Activated CD4-positive, alpha-beta memory T cell treated with anti-CD3 and anti-CD28 coated beads for 36 hours (primary cell): ENCODE data around the gene EFEMP1. TPM values are rescaled to one million over a fixed set of nuclear protein-coding genes. Genes with fewer than 3 reads are reported as not detected.

Source experiments
- CTCF ChIA-PET: fragments of 350-600 bp; sonication (Branson Sonifier 250); formaldehyde crosslinking; loops from one replicate; lab custom pipeline; 2021; ENCODE audit warnings: antibody characterized with exemption, inconsistent platforms; lab: Charles Lee
- POLR2A ChIA-PET: fragments of 350-600 bp; sonication (Branson Sonifier 250); formaldehyde crosslinking; loops from one replicate; lab custom pipeline; 2021; ENCODE audit warnings: antibody characterized with exemption; lab: Charles Lee
- DNase-seq: peaks from one replicate; pipeline ENCODE4 v3.0.0-alpha.2; 2020
- H3K27ac Mint-ChIP-seq: one replicate; pipeline ENCODE4 v1.8.0; 2021; ENCODE audit warnings: mixed read lengths
- H3K27me3 Mint-ChIP-seq: one replicate; pipeline ENCODE4 v1.8.0; 2021; ENCODE audit warnings: mixed read lengths
- H3K36me3 Mint-ChIP-seq: one replicate; pipeline ENCODE4 v1.8.0; 2021; ENCODE audit warnings: mixed read lengths
- H3K4me1 Mint-ChIP-seq: one replicate; pipeline ENCODE4 v1.8.0; 2021; ENCODE audit warnings: low read depth, mixed read lengths
- H3K4me3 Mint-ChIP-seq: one replicate; pipeline ENCODE4 v1.8.0; 2021; ENCODE audit warnings: mild to moderate bottlenecking, mixed read lengths
- H3K9me3 Mint-ChIP-seq: one replicate; pipeline ENCODE4 v1.8.0; 2021; ENCODE audit warnings: mixed read lengths
- intact Hi-C: fragments of 100-400 bp; cut with micrococcal nuclease; formaldehyde crosslinking; loops from one replicate; pipeline ENCODE4 v1.15.1; 2023
- total RNA-seq, 2 experiments: library from RNA; stranded (reverse); gene quantifications; one replicate each; pipeline ENCODE4 v1.2.3, GENCODE V29; 2021

EFEMP1 gene
- total RNA-seq, 2 experiments from 2014 or later: not detected

DNA sequence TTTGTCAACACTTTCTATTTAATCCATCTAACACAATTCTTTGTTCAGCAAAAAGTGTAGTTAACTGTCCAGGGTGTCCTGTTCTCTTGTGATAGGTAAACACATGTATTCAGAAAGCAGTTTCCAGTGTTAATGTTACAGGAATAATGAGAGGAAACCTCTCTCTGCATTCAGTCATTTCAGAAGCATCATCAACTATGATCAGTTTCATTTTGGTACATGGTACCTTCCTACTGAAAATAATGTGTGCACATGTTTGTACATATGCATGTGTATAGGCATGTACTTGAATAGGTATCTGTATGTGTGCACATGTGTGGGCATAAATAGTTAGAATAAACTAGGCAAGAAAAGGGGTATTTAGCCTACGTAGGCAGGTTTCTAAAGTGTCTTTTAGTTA, 16.6 kb downstream of the EFEMP1 start:
- Mint-ChIP-seq H3K27me3 (peaks cover 5% of the 10 kb centered on the region), H3K36me3 (no peaks in the 10 kb centered on the region), H3K9me3 (peaks cover 7% of the 10 kb centered on the region), H3K4me3 (no peak overlapping the region), H3K27ac (no peak overlapping the region), H3K4me1 (no peaks in the 10 kb centered on the region)
- ChIA-PET POLR2A (interaction anchor here (0.7 kb wide), 1 partner anchor 137 kb away, joined by 3 read pairs; no protein-coding TSS in a partner anchor), CTCF (interaction anchor here (0.6 kb wide), 1 partner anchor 402 kb away, joined by 4 read pairs; no protein-coding TSS in a partner anchor)
- intact Hi-C loops: no loop called here
- no peak for DNase-seq

DNA sequence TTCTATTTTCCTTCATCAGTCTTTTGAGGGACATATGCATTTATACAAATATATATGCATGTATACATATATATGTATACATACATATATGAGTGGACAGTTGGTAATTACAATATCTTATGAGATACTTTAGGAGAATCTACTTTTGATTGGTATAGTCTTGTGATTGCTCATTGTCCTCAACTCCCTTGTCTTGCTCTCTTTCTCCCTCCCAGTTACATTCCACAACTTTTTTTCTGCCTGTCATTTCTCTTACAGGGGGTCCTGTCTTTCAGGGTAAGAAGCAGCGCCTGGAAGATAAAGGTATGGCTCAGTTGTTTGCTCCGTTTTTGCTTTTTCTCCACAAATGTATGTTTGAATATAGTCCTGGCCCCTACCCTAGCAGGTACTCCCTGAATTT, 19.9 kb downstream of the EFEMP1 start:
- POLR2A ChIA-PET: no interaction called here
- no peak for DNase-seq
- CTCF ChIA-PET: no interaction called here

DNA sequence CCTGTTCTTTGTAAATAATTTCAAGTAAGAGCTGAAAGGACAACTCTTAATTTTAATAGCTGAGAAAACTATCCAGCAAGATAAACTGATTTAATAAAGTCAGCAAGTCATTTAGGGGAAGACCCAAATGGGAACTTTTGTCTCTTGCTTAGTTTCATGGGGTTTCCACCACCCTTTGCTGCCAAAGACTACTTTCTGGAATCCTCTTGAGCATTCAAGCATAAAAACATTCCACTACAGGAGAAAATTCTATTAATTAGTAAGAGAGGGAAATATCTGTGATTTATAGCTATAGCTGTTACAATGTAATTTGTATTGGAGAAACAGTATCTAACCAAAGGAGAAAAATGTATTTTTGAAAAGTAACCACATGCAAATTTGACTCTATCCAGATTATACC, 20.6 kb downstream of the EFEMP1 start:
- POLR2A ChIA-PET: no interaction called here
- Mint-ChIP-seq H3K4me3 (no peak overlapping the region), H3K36me3 (no peaks in the 10 kb centered on the region), H3K27me3 (peaks cover 5% of the 10 kb centered on the region), H3K4me1 (no peaks in the 10 kb centered on the region), H3K27ac (no peak overlapping the region), H3K9me3 (peaks cover 7% of the 10 kb centered on the region)
- CTCF ChIA-PET: no interaction called here
- no peak for DNase-seq
- intact Hi-C loops: no loop called here

More for the DNA sequence above, 19.9 kb downstream of the EFEMP1 start:
- peaks cover 5% of the 10 kb centered on the region for H3K27me3 Mint-ChIP-seq
- no peak overlapping the region for H3K4me3 Mint-ChIP-seq
- H3K27ac Mint-ChIP-seq: no peak overlapping the region
- H3K9me3 Mint-ChIP-seq: peaks cover 7% of the 10 kb centered on the region
- no peaks in the 10 kb centered on the region for H3K4me1 Mint-ChIP-seq
- no peaks in the 10 kb centered on the region for H3K36me3 Mint-ChIP-seq
- intact Hi-C loops: no loop called here

DNA sequence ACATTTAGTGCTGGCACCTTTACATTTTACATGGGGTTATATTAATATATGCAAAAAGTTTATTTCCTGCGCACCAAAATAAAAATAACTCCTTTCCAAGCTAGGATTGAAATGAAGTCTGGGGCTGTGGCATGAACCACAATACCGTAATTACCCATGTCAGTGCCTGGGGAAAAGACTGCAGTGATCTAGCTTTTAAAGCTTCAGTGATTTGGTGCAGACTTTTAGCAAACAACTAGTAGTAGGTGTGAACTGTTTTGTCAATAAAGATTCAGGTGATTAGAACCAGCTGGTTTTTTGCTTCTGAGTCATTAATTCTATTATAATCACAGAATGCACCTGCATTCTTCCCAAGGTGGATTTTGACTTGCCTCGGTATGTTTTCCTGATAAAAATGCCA, 21.2 kb downstream of the EFEMP1 start:
- intact Hi-C loops: no loop called here
- no peaks in the 10 kb centered on the region for H3K36me3 Mint-ChIP-seq
- peaks cover 7% of the 10 kb centered on the region for H3K9me3 Mint-ChIP-seq
- no peak for DNase-seq
- no peaks in the 10 kb centered on the region for H3K4me1 Mint-ChIP-seq
- CTCF ChIA-PET: no interaction called here
- no peak overlapping the region for H3K4me3 Mint-ChIP-seq
- H3K27me3 Mint-ChIP-seq: peaks cover 5% of the 10 kb centered on the region
- POLR2A ChIA-PET: no interaction called here
- no peak overlapping the region for H3K27ac Mint-ChIP-seq

DNA sequence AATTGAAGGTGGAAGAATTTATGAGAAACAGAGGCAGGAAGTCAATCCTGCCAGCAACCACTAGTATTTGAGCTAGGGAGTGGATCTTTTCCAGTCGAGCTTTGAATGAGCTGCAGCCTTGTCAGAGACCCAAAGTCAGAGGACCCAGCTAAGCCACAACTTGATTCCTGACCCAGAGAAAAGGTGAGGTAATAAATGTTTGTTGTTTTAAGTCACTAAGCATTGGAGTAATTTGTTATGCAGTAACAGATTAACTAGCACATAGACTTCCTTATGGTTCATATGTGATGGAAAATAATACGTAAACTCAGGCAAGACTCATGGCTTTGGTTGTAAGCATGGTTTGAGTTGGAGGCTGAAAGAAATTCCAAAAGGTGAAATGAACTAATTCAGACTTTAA, 21.6 kb downstream of the EFEMP1 start:
- intact Hi-C loops: no loop called here
- DNase-seq: no peak
- H3K9me3 Mint-ChIP-seq: peaks cover 7% of the 10 kb centered on the region
- CTCF ChIA-PET: no interaction called here
- peaks cover 3% of the 10 kb centered on the region for H3K27me3 Mint-ChIP-seq
- POLR2A ChIA-PET: no interaction called here
- no peaks in the 10 kb centered on the region for H3K4me1 Mint-ChIP-seq
- H3K4me3 Mint-ChIP-seq: no peak overlapping the region
- no peak overlapping the region for H3K27ac Mint-ChIP-seq
- H3K36me3 Mint-ChIP-seq: no peaks in the 10 kb centered on the region

DNA sequence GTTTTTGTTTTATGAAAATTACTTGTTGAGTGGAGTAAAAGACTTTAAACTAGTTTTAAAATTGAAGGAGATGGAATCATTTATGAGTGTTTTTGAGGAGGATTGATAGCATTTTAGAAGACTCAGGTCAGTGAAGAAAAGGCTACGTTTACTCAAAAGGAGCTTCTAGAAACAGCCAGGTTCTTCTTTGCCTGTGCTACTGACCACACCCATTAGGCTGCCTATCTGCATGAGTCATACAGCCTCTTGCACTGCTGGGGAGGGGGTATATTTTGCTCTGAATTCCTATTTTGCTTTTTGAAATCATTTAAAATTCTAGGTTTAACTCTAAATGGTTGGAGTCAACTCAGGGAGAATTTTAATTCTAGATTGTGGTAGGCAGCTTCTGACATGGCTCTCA, 22.3 kb downstream of the EFEMP1 start:
- no peak for DNase-seq
- intact Hi-C loops: no loop called here
- peaks cover 7% of the 10 kb centered on the region for H3K9me3 Mint-ChIP-seq
- no peak overlapping the region for H3K27ac Mint-ChIP-seq
- POLR2A ChIA-PET: no interaction called here
- H3K4me1 Mint-ChIP-seq: no peaks in the 10 kb centered on the region
- CTCF ChIA-PET: no interaction called here
- peaks cover 1% of the 10 kb centered on the region for H3K27me3 Mint-ChIP-seq
- H3K4me3 Mint-ChIP-seq: no peak overlapping the region
- H3K36me3 Mint-ChIP-seq: no peaks in the 10 kb centered on the region

DNA sequence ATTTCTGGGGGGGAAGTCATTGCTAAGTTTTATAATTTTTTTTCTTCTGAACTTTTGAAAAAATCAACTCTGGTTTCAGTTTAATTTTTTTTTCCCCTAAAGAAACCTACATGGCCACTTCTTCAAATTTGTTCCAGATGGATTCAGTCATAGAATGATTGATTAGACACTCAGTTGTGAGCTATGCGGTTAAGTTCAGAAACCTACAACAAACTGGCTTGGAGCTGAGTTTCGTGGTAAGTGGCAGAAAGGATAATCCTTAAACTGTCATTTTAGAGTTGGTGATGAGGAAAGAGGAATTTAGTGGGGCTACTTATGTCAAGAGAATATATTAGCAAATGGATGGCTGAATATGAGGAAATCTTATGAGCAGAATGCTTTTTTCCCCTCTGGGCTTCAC, 23.7 kb downstream of the EFEMP1 start:
- Mint-ChIP-seq H3K36me3 (no peaks in the 10 kb centered on the region), H3K4me3 (no peak overlapping the region), H3K27ac (no peak overlapping the region), H3K4me1 (no peaks in the 10 kb centered on the region), H3K27me3 (no peaks in the 10 kb centered on the region), H3K9me3 (peaks cover 7% of the 10 kb centered on the region)
- intact Hi-C loops: no loop called here
- DNase-seq: no peak
- POLR2A ChIA-PET: no interaction called here
- CTCF ChIA-PET: no interaction called here

DNA sequence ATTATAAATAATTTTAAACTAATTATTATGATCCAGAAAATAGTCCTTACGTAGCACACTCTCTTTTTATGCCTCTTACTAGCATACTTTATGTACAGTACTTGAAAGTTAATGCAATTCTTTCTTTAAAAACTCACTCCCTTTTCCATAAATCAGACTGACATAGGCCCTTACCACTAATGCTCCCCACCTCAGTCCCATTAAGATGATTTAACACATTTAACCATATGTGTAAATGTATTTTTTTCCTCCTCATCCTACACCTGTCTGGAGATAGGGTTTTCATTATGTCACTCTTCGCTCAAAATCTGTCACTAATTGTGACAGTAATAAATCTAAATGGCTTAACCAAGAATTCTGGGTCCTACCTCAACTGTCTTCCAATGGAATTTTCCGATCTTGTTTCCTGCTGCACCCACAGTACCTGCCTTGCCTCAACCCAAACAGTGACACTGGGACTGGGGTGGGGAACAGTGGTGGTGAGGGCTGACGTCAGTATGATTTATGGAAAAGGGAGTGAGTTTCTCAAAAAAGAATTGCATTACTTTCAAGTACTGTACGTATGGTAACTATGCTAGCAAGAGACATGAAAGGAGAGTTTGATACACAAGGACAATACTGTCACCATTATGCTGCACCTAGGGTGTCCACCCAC, 25.1 kb downstream of the EFEMP1 start:
- Mint-ChIP-seq H3K4me1 (no peaks in the 10 kb centered on the region), H3K9me3 (peaks cover 3% of the 10 kb centered on the region), H3K4me3 (no peak overlapping the region), H3K36me3 (no peaks in the 10 kb centered on the region), H3K27ac (no peak overlapping the region), H3K27me3 (no peaks in the 10 kb centered on the region)
- ChIA-PET CTCF (no interaction called here), POLR2A (no interaction called here)
- intact Hi-C loops: no loop called here
- no peak for DNase-seq

DNA sequence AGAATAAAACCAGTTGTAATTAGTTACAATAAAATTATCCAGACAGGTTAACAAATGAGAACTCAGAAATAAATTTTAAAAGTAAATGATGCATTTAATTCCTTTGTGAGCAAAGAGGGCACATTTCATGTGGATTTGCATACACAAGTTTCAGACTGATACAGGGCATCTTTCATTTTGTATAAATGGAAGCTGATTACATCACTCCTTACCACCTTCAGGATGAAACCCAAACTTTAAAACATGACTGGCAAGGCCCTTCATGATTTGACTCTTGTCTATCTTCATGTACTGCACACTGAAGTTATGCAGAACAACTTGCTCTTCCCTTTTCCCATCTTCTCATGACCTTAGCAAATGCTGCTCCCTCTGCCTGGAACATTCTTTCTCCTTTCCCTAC, 26.9 kb downstream of the EFEMP1 start:
- Mint-ChIP-seq H3K4me1 (no peaks in the 10 kb centered on the region), H3K27ac (no peak overlapping the region), H3K9me3 (no peaks in the 10 kb centered on the region), H3K36me3 (no peaks in the 10 kb centered on the region), H3K27me3 (no peaks in the 10 kb centered on the region), H3K4me3 (no peak overlapping the region)
- DNase-seq: no peak
- intact Hi-C loops: no loop called here
- CTCF ChIA-PET: no interaction called here
- POLR2A ChIA-PET: no interaction called here

DNA sequence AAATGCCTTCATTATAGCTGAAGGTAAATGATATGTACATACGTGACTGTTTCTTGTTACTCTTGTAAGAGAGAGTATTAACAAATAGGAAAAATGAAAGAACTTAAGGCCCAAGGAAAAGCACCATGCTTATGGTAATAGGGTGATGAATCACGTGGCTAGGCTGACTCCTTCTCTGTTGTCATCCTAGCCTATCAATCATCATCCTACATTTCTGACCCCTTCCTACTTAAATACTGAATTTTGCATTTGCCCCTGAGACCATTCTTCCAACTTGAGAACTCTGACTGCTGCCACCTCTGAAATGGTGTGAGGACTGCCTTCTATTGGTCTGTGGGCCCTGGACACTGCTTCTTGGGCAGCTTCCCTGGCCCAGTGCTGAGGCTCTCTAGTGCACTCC, 28.9 kb downstream of the EFEMP1 start:
- H3K27ac Mint-ChIP-seq: no peak overlapping the region
- intact Hi-C loops: no loop called here
- CTCF ChIA-PET: no interaction called here
- H3K4me3 Mint-ChIP-seq: no peak overlapping the region
- no peaks in the 10 kb centered on the region for H3K36me3 Mint-ChIP-seq
- no peak for DNase-seq
- H3K4me1 Mint-ChIP-seq: no peaks in the 10 kb centered on the region
- POLR2A ChIA-PET: no interaction called here
- H3K9me3 Mint-ChIP-seq: no peaks in the 10 kb centered on the region
- H3K27me3 Mint-ChIP-seq: no peaks in the 10 kb centered on the region

DNA sequence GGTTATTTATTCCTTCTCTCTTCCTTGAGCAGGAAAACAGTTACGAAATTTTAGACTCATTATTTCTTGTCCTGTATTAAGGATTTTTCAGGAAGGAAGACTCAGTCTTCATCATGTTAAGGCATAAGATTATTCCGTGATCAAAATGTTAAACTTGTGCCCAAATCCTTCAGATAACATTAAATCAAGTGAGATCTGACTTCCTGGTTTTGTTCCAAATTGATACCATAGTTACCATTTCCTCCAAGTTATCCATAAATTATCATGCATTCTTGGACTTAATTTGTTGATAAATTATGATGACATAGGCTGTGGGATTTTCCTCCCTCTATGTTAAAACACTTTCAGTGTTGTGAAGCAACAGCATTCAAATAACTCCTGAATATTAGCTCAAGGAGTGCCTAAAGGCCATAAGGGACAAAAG, 31.9 kb downstream of the EFEMP1 start:
- H3K27ac Mint-ChIP-seq: no peak overlapping the region
- H3K27me3 Mint-ChIP-seq: no peaks in the 10 kb centered on the region
- POLR2A ChIA-PET: no interaction called here
- H3K4me1 Mint-ChIP-seq: no peaks in the 10 kb centered on the region
- CTCF ChIA-PET: no interaction called here
- H3K9me3 Mint-ChIP-seq: no peaks in the 10 kb centered on the region
- DNase-seq: no peak
- intact Hi-C loops: no loop called here
- H3K36me3 Mint-ChIP-seq: no peaks in the 10 kb centered on the region
- H3K4me3 Mint-ChIP-seq: no peak overlapping the region

DNA sequence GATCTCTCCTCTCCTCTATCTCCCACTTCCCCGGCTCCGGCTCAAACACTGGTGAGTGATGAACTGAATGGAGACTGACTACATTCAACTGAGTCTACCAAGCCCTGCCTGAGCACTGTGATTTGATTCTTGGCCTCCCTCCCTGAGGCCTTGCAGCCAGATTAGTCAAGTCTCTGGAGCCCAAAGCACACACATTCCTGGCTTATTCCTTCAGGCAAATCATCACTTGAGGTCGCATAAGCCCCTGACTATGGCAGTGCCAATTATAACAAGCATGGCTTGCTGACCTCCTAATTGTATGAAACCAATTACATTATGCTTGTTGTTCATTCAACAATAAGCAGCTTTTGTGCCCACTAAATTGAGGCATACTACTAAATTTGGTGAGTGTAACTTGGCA, 34.6 kb downstream of the EFEMP1 start:
- Mint-ChIP-seq H3K36me3 (no peaks in the 10 kb centered on the region), H3K4me3 (no peak overlapping the region), H3K4me1 (no peaks in the 10 kb centered on the region), H3K9me3 (no peaks in the 10 kb centered on the region), H3K27ac (no peak overlapping the region), H3K27me3 (no peaks in the 10 kb centered on the region)
- ChIA-PET CTCF (no interaction called here), POLR2A (no interaction called here)
- intact Hi-C loops: no loop called here
- DNase-seq: no peak

DNA sequence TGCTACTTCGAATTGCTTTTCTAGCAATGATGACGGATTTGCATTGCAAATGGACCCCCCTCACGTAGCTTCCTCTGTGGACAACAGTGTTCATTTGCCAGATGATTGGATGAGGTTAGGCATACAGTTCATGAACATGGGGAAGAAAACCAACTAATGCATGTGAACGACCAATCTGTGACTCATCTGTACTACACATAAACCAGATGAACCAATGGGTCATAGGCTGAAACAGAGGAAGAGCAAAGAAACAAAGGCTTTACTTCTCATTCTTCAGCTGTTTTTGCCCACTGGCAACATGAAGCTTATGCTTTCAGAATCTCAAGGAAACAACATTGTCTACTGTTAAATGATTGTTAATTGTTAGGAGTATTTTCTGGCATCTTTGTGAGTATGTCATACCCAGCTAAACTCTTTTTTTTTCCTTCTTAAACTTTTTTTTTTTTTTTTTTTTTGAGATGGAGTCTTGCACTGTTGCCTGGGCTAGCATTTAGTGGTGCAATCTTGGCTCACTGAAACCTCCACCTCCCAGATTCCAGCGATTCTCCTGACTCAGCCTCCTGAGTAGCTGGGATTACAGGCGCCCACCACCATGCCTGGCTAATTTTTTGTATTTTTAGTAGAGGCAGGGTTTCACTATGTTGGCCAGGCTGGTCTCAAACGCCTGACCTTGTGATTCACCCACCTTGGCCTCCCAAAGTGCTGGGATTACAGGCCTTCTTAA, 35.5 kb downstream of the EFEMP1 start:
- intact Hi-C loops: no loop called here
- Mint-ChIP-seq H3K4me3 (no peak overlapping the region), H3K27ac (no peak overlapping the region), H3K27me3 (no peaks in the 10 kb centered on the region), H3K9me3 (no peaks in the 10 kb centered on the region), H3K36me3 (no peaks in the 10 kb centered on the region), H3K4me1 (no peaks in the 10 kb centered on the region)
- POLR2A ChIA-PET: no interaction called here
- CTCF ChIA-PET: interaction anchor here (0.6 kb wide), 1 partner anchor 17 kb away, joined by 3 read pairs; no protein-coding TSS in a partner anchor
- no peak for DNase-seq
